Gastroesophageal sphincter (tissue), 4 donors: ENCODE measurements around the gene PSAP. TPM values are rescaled to one million over a fixed set of nuclear protein-coding genes. Genes with fewer than 3 reads are reported as not detected.

Source experiments
- ATAC-seq: fragments of 150-250 bp; one replicate; pipeline ENCODE4 v1.9.1; 2016; ENCODE audit warnings: mild to moderate bottlenecking, moderate library complexity
- H3K27ac ChIP-seq, 4 donors: fragments of 200-600 bp; sonication (generic) in 3 of 4; 1 replicate in 3 of 4; 2 replicates in 1 of 4; pipeline ENCODE4 v1.5.1; 2016 to 2019
- H3K27me3 ChIP-seq: fragments of 200-600 bp; sonication (generic); one replicate; pipeline ENCODE4 v1.5.1; 2019
- H3K36me3 ChIP-seq, 2 donors: fragments of 200-600 bp; sonication (generic); one replicate each; pipeline ENCODE4 v1.5.1; 2019; ENCODE audit warnings: control low read depth in 1 of 2
- H3K4me1 ChIP-seq, 3 donors: fragments of 200-600 bp; sonication (generic); 1 replicate in 2 of 3; 2 replicates in 1 of 3; pipeline ENCODE4 v1.5.1; 2016 to 2019; ENCODE audit warnings: control low read depth in 2 of 3
- H3K4me3 ChIP-seq, 2 donors: fragments of 200-600 bp; sonication (generic); one replicate each; pipeline ENCODE4 v1.5.1; 2019; ENCODE audit warnings: mild to moderate bottlenecking in 1 of 2, moderate library complexity in 1 of 2
- H3K9me3 ChIP-seq, 3 donors: fragments of 200-600 bp; sonication (generic); one replicate each; pipeline ENCODE4 v1.5.1; 2017 to 2019; ENCODE audit warnings: control low read depth in 2 of 3
- EP300 ChIP-seq: sonication (generic); formaldehyde crosslinking; IDR thresholded peaks from one replicate; pipeline ENCODE4 v1.6.1; 2017; ENCODE audit warnings: antibody characterized with exemption, mild to moderate bottlenecking
- POLR2A ChIP-seq, 2 donors: fragments of 450-650 bp; IDR thresholded peaks; one replicate each; pipeline ENCODE4 v1.6.1; 2017; ENCODE audit warnings: antibody characterized with exemption in 2 of 2, mild to moderate bottlenecking in 2 of 2, moderate library complexity in 1 of 2
- POLR2AphosphoS5 ChIP-seq: sonication (generic); formaldehyde crosslinking; IDR thresholded peaks from one replicate; pipeline ENCODE4 v1.6.1; 2017; ENCODE audit warnings: antibody characterized with exemption
- WGBS, 2 donors: methylation state at CpG; one replicate each; pipeline ENCODE4 v1.1.5; 2018; ENCODE audit warnings: low coverage in 1 of 2; 5-methylcytosine and 5-hydroxymethylcytosine counted together
- total RNA-seq, 4 donors: library from RNA; depleted of rRNA; stranded (reverse); fragments of >200 nt; gene quantifications; one replicate each; pipeline ENCODE4 v1.1.0, GENCODE V29; 2016
- TF ChIP-seq, protein P1 (sequence below), 4 experiments: fragments of 200-600 bp in 2 of 4; fragments of 450-650 bp in 2 of 4; sonication (generic) in 1 of 4; IDR thresholded peaks; one replicate each; pipeline ENCODE4 v1.5.1; 2017 to 2019; ENCODE audit warnings: antibody characterized with exemption in 4 of 4, mild to moderate bottlenecking in 2 of 4, moderate library complexity in 2 of 4

PSAP gene
- total RNA-seq, 4 donors from 2014 or later: 604 to 881 (median 718) TPM

DNA sequence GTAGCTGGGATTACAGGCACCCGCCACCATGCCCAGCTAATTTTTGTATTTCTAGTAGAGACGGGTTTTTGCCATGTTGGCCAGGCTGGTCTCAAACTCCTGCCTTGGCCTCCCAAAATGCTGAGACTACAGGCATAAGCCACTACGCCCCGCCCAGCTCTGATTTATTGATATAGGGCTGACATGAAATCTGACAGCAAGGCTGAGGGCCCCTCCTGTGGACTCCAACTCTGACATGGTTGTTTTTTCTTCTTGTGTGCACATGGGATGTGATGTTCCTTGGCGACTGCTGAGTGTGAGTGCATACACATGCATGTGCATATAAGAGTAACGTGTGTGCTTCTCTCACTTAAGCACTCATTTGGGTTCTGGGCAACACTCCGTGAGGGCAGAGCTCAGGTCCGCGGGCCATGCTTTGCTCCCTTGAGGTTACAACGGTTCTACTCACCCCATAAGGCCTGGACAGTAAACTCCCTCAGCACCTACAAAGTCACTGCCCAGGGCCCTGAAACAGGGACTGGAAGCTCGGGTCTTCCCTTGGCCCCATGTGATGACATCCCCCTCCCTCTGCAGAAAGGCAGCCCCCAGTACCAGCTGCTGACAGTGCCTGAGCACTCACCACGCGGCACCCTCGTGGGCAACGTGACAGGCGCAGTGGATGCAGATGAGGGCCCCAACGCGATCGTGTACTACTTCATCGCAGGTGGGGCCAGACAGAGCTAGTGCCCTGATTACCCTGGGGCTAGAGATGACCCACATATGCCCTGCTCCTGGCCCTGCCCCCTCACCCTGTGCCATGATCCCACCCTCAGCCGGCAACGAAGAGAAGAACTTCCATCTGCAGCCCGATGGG is 44.1 kb downstream of the PSAP start:
- H3K4me3 ChIP-seq: no peak overlapping the region
- no peaks in the 10 kb centered on the region for H3K36me3 ChIP-seq
- no peaks in the 10 kb centered on the region for H3K27me3 ChIP-seq
- H3K27ac ChIP-seq: no peak overlapping the region
- TF ChIP-seq EP300 (no peak), POLR2A (IDR thresholded peaks at IDR 0.05) (no peak), POLR2AphosphoS5 (no peak)
- TF ChIP-seq, protein P1, sequence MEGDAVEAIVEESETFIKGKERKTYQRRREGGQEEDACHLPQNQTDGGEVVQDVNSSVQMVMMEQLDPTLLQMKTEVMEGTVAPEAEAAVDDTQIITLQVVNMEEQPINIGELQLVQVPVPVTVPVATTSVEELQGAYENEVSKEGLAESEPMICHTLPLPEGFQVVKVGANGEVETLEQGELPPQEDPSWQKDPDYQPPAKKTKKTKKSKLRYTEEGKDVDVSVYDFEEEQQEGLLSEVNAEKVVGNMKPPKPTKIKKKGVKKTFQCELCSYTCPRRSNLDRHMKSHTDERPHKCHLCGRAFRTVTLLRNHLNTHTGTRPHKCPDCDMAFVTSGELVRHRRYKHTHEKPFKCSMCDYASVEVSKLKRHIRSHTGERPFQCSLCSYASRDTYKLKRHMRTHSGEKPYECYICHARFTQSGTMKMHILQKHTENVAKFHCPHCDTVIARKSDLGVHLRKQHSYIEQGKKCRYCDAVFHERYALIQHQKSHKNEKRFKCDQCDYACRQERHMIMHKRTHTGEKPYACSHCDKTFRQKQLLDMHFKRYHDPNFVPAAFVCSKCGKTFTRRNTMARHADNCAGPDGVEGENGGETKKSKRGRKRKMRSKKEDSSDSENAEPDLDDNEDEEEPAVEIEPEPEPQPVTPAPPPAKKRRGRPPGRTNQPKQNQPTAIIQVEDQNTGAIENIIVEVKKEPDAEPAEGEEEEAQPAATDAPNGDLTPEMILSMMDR (IDR thresholded peaks at IDR 0.05): no peak
- WGBS, 2 donors: 75 to 95% methylated on average over 2 to 10 of the region's 23 CpGs
- ATAC-seq: no peak
- H3K9me3 ChIP-seq: no peaks in the 10 kb centered on the region
- peaks cover 0 to 11% (median 0%) of the 10 kb centered on the region in 3 donors for H3K4me1 ChIP-seq

DNA sequence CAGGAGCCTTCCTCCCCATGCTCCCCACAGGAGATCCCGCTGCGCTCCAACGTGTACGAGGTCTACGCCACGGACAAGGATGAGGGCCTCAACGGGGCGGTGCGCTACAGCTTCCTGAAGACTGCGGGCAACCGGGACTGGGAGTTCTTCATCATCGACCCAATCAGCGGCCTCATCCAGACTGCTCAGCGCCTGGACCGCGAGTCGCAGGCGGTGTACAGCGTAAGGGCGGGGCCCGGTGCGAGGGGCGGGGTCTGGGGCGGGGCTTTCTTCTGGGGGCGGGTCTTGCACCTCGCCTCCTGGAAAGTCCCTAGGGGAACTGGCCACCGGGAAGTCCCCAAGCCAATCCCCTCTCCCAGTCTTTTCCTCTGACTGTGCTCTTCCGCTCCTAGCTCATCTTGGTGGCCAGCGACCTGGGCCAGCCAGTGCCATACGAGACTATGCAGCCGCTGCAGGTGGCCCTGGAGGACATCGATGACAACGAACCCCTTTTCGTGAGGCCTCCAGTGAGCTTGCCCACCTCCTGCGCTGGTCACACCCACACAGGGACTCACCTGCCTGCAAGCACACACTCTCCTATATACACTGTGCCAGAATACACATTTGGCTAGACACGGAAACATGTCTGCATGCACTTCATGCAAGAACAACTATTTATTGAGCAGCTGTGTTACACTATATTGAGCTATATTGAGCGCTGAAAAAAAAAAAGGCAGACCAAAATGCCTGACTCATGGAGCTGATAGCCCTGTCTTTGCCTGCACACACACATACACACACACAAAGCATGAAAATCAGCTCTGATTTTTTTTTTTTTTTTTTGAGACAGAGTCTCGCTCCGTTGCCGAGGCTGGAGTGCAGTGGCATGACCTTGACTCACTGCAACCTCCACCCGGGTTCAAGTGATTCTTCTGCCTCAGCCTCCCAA is 45.0 kb downstream of the PSAP start:
- H3K27ac ChIP-seq: no peak overlapping the region
- H3K27me3 ChIP-seq: no peaks in the 10 kb centered on the region
- no peak overlapping the region for H3K4me3 ChIP-seq
- ATAC-seq: no peak
- H3K9me3 ChIP-seq: no peaks in the 10 kb centered on the region
- peaks cover 0 to 5% (median 0%) of the 10 kb centered on the region in 3 donors for H3K4me1 ChIP-seq
- no peaks in the 10 kb centered on the region for H3K36me3 ChIP-seq
- 60 to 68% methylated on average over 1 to 5 of the region's 41 CpGs for WGBS, 2 donors
- TF ChIP-seq POLR2A (IDR thresholded peaks at IDR 0.05) (no peak), POLR2AphosphoS5 (no peak), EP300 (no peak)
- TF ChIP-seq, protein P1 (IDR thresholded peaks at IDR 0.05): no peak

DNA sequence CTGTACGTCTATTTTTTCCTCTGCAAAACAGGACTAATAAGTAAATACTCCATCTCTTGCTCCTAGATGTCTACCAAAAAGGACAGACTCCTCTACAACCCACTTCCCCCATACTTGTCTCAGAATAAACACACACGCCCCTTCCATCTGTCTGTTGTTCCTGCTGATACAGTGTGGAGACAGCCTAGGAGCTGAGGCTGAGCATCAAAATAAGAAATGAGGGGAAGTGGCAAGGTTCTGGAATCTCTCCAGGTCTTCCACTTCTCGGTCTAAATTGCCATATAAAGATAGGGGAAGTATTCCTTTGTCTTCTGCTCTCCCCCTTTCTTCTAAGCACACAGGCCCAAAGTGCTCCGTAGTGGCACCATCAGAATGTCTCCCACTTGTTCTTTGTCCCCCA is 47.0 kb downstream of the PSAP start:
- Histone ChIP-seq H3K4me3 (no peak overlapping the region), H3K4me1 (peaks cover 0 to 5% (median 0%) of the 10 kb centered on the region in 3 donors), H3K9me3 (no peaks in the 10 kb centered on the region), H3K27me3 (no peaks in the 10 kb centered on the region), H3K36me3 (no peaks in the 10 kb centered on the region), H3K27ac (no peak overlapping the region)
- ATAC-seq: peak; percentile 49
- TF ChIP-seq, protein P1 (IDR thresholded peaks at IDR 0.05): no peak
- TF ChIP-seq POLR2A (IDR thresholded peaks at IDR 0.05): no peak
- TF ChIP-seq POLR2AphosphoS5: no peak
- TF ChIP-seq EP300: no peak
- WGBS, 2 donors: 28 to 60% methylated on average over 3 of the region's 4 CpGs

DNA sequence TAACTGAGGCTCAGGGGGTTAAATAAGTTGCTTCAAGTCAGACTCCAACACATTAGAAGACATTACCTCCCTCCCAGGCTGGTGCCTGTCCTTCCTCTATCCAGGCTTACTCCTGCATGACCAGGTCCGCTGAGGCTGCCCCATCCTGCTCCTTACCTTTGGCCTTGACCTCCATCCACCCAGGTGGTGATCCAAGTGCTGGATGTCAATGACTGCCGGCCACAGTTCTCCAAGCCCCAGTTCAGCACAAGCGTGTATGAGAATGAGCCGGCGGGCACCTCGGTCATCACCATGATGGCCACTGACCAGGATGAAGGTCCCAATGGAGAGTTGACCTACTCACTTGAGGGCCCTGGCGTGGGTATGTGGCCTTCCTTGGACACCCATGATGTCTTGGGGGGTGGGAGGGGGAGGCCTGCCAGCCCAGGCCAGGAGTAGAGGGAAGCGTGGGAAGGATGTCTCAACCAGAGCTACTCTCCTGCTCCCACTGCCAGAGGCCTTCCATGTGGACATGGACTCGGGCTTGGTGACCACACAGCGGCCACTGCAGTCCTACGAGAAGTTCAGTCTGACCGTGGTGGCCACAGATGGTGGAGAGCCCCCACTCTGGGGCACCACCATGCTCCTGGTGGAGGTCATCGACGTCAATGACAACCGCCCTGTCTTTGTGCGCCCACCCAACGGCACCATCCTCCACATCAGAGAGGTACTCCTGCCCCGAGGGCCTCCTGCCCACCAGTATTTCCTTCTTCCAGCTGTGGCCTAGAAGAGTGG is 48.1 kb downstream of the PSAP start:
- WGBS, 2 donors: 100% methylated on average over 1 of the region's 18 CpGs; no CpG with 5 or more reads in 1 of the 2 donors
- Histone ChIP-seq H3K27ac (no peak overlapping the region), H3K9me3 (no peaks in the 10 kb centered on the region), H3K4me1 (peaks cover 0 to 5% (median 0%) of the 10 kb centered on the region in 3 donors), H3K4me3 (no peak overlapping the region), H3K36me3 (no peaks in the 10 kb centered on the region), H3K27me3 (no peaks in the 10 kb centered on the region)
- no peak for TF ChIP-seq POLR2AphosphoS5
- TF ChIP-seq, protein P1 (IDR thresholded peaks at IDR 0.05): no peak
- TF ChIP-seq EP300: no peak
- no peak for TF ChIP-seq POLR2A (IDR thresholded peaks at IDR 0.05)
- no peak for ATAC-seq
